Left renal pelvis (tissue), 4 donors: ENCODE measurements around the gene FCRL3. TPM values are rescaled to one million over a fixed set of nuclear protein-coding genes. Genes with fewer than 3 reads are reported as not detected.
"Not testable (repeated sequence)": the region's sequence is repeated elsewhere in the genome, so short reads cannot be mapped to it uniquely, and the experiment has no call there.

ENCODE experiments used
- DNase-seq, 4 donors: peaks; one replicate each; pipeline ENCODE4 v3.0.0-alpha.2; 2013; ENCODE audit warnings: low read depth in 4 of 4, low spot score in 3 of 4
- polyA plus RNA-seq, 4 donors: library from polyadenylated mRNA; unstranded; fragments of 120-200 nt; gene quantifications; one replicate each; pipeline ENCODE4 v1.2.1, GENCODE V29; 2013; ENCODE audit not compliant: insufficient read length in 4 of 4

Gene FCRL3, protein sequence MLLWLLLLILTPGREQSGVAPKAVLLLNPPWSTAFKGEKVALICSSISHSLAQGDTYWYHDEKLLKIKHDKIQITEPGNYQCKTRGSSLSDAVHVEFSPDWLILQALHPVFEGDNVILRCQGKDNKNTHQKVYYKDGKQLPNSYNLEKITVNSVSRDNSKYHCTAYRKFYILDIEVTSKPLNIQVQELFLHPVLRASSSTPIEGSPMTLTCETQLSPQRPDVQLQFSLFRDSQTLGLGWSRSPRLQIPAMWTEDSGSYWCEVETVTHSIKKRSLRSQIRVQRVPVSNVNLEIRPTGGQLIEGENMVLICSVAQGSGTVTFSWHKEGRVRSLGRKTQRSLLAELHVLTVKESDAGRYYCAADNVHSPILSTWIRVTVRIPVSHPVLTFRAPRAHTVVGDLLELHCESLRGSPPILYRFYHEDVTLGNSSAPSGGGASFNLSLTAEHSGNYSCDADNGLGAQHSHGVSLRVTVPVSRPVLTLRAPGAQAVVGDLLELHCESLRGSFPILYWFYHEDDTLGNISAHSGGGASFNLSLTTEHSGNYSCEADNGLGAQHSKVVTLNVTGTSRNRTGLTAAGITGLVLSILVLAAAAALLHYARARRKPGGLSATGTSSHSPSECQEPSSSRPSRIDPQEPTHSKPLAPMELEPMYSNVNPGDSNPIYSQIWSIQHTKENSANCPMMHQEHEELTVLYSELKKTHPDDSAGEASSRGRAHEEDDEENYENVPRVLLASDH
- polyA plus RNA-seq = under 1 TPM in 2 of 4 donors, not detected in 2; 0.07 to 0.26 TPM

DNA sequence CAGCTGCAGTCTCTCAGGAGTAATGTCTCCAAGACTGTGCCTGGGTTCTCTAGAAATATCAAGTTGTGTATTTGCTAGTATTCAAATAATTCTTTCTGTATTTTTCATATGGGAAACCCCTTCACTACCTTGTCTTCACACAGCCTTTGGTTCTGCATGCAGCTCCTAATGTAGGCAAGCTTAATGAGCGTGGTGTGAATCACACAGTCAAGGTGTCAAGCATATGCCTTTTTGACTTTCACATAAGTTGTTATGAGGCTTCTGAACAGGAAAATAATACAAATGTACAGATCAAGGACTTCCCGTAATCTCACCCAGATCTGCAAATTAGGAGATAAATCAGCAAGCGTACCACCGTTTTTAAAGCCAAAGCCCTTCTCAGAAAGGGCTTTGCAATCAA is at the start of gene FCRL3:
TSS of gene FCRL3 (minus strand) at position 38 of the 400 bp plus-strand sequence. CDS start 280 bp downstream, outside the sequence.
- no peak for DNase-seq

DNA sequence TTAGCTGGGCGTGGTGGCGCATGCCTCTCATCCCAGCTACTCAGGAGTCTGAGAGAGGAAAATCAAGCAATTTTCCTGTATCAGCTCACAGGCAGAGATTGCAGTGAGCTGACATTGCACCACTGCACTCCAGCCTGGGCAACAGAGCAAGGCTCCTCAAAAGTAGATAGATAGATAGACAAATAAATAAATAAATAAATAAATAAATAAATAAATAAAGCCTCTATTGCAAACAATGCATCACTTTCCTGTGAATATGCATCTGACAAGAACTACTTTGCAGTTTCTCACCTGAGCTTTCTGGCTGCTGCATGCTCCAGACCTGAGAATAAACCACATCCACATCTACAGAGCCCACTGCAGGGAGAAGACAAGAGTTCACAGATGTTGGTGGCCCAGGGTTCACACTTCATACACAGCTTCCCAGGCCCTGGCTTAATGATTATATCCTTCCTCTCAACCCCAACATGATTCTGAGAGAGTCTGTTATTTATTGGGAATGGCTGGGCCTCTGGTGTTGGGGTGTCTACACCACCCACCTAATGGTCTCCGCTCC is 47.8 kb upstream of the FCRL3 start:
- no peak for DNase-seq

DNA sequence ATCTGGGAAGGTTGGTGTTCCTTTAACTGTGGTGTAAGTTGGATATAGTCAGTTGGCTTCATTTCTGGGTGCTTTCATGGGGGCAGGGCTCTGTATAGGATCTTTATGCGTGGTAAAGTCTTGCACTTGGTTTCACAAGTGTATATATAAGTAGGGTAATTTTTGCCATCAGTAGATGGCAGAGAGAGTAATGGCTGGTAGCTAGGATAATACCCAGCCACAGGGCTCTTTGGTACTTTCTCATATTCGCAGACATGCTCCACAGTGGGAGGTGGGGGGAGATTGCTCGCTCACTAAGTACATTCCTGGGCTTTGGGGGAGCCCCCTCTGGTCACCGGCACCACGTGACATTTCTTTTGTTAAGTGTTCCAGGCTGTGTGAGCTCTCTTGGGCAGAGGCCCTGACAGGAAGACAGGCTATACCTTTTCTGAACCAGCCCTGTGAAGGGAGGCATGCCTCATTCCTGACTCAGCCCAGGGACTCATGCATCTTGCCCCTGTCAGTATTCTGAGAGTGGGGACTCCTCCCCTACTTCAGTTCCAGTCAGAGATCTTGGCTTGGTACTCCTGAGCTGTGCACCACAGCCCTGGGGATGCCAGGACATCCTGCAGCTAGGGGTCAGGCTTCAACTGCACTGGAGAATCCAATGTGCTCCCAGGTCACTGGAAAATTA is 38.8 kb upstream of the FCRL3 start:
- no peak for DNase-seq

DNA sequence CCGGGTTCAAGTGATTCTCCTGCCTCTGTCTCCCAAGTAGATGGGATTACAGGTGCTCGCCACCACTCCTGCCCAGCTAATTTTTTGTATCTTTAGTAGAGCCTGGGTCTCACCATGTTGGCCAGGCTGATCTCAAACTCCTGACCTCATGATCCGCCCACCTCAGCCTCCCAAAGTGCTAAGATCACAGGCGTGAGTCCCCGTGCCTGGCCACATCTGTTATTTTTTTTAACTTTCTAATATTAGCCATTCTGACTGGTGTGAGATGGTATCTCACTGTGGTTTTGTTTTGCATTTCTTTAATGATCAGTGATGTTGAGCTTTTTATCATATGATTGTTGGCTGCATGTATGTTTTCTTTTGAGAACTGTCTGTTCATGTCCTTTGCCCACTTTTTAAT is 35.4 kb upstream of the FCRL3 start:
- DNase-seq = not testable (repeated sequence)

DNA sequence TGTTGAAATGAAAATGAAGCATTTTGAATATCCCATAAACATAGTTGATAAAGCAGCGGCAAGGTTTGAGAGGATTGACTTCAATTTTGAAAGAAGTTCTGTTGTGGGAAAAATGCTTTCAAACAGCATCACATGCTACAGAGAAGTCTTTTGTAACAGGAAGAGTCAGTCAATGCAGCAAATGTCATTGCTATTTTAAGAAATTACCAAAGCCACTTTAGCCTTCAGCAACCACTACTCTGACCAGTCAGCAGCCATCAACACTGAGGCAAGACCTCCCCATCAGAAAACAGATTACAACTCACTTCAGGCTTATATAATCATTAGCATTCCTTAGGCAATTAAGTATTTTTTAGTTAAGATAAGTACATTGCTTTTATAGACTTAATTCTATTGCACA is 33.8 kb upstream of the FCRL3 start:
- DNase-seq = no peak

DNA sequence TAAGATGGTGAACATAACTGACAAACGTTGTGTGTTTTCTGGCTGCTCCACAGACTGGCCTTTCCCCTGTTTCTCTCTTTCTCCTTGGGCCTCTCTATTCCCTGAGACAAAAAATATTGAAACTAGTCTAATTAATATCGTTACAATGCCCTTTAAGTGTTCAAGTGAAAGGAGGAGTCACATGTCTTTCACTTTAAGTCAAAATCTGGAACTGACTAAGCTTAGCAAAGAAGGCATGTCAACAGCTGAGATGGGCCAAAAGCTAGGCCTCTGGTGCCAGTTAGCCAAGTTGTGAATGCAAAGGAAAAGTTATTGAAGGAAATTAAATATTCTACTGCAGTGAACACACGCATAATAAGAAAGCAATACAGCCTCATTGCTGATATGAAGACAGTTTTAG is 32.2 kb upstream of the FCRL3 start:
- no peak for DNase-seq

DNA sequence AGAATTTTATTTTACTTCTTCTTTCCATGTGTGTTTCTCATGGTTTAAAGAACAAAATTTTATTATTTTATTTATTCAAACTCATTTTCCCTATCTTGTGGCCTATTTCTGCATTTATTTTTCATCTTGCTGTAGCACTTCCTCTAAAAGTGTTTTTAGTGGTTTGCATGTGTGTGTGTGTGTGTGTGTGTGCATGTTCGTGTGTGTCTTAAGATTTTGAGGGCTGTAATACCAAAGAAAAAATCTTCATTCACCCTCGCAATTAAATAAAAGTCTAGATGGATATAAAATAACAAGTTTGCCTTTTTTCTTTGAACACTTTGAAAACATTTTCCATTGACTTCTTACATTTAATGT is 24.6 kb upstream of the FCRL3 start:
- DNase-seq = no peak

DNA sequence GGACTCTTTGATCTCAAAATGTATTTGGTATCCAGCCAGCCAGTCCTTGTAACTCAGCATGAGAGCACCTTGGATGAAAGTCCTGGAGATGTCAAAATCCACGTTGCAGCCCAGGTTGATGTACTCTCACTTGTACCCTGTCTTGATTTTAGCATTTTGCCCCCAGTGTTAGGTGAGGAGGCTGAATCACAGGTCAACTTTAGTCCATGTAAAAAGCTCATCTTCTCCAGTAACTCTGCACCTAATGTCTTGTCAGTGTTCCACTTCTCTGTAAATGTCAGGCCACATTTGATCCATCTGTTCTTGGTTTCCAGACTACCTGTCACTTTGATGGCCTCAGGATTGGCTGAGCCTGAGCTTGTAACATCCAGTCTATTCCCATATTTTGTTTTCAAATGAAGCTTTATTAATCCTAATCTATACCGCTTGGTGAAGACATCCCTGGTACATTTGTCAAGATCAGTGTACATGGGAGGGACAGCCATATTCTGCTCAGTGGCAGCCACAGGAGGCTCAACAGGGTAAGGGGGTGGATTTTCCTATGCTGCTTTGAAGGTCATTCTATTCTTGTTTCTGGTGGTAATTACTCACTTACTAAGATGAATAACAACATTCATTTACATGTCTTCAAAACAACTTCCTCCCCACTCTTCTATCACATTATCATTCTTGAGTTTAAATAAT is 24.1 kb upstream of the FCRL3 start:
- no peak for DNase-seq

DNA sequence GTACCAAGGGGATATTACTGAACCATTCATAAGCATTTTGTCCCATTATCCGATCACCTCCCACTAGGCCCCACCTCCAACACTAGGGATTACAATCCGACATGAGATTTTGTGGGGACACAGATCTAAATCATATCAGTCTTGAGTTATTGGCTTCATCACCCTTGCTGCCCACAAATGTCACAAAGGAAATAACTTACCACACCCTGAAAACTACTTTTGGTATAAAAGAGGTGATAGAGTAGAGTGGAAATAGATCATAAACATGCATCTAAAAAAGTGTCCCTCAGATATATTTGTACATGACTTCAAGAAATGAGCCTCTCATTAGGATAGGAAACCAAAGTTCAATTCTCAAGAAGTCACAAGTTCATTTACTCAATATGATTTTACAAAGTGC is 22.6 kb upstream of the FCRL3 start:
- no peak for DNase-seq

DNA sequence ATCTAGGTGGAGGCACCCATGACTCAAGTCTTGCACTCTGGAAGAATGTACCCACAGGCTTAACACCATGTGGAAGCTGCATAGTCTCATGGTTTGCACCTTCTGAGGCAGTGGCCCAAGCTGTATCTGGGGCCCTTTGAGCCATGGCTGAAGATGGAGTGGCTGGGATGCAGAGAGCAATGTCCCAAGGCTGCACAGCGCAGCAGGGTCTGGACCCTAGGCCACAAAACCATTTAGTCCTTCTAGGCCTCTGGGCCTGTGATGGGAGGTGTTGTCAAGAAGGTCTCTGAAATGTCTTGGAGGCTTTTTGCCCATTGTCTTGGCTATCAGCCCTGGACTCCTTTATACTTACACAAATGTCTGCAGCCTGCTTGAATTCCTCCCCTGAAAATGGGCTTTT is 21.4 kb upstream of the FCRL3 start:
- DNase-seq = no peak

DNA sequence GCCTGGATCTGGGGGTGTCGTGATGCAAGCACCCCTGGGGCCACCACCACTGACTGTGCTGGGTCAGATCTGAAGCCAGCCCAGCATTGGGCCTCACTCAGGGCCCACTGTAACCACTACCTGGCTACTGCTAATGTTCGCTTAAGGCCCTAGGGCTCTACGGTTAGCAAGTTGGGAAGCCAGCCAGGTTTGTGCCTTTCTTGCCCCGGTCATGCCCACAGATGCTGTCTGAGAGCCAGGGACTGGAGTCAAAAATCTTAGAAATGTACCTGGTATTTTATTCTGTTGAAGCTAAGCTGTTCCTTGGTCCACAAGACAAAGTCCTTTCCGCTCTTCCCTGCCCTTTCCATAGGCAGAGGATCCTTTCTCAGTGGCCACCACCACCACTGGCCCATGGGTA is 15.2 kb upstream of the FCRL3 start:
- no peak for DNase-seq

DNA sequence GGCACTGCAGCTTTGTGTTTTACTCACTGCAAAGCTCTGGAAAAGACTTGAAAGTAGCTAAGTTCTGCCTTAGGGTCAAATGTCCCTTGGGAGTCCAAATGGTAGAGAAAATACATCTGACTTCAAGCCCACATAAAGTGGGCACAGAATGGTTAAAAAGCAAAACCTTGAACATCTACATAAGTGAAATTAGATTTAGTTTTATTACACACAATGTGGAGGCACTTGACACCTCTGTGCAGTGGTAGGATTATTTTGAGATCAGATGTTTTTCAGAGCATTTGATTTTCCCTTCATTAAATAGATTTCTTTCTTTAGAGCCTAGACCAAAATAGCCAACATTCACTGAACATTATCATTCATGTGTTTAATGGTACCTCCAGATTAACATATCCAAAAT is 11.2 kb upstream of the FCRL3 start:
- no peak for DNase-seq

DNA sequence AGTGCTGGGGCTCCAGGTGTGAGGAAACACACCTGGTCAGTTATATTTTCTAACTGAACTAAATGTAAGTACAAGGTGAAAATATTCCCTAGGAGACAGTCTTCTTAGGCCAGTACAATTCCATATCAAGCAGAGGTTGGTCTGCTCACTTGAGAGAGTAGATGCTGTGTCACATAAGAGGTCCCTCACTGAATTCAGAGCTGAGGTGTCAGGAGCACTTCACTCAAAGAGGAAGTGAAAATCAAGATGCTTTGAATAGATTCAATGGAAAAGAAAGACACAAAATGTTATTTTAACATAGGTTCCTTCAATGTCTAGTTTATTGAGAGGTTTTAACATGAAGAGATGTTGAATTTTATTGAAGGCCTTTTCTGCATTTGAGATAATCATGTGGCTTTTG is 4.3 kb upstream of the FCRL3 start:
- DNase-seq = no peak

DNA sequence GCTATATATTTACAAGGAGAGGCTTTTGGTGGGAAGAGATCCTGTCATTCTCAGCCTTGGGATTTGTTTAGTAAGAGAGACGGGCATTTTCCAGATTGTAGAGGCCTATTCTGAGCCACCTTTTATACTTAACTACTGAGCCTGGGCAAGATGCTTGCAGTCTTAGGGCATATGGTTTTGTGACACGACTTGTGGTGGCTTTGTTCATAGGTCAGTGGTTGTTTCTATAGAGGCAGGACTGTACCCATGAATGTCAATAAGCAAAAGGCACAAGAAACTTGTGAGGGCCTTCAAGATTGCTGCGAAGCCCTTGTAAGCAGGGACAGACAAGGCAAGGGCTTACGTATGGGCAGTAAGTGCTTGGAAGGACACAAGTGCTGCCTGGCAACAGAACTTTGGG is 3.4 kb upstream of the FCRL3 start:
- DNase-seq = no peak

DNA sequence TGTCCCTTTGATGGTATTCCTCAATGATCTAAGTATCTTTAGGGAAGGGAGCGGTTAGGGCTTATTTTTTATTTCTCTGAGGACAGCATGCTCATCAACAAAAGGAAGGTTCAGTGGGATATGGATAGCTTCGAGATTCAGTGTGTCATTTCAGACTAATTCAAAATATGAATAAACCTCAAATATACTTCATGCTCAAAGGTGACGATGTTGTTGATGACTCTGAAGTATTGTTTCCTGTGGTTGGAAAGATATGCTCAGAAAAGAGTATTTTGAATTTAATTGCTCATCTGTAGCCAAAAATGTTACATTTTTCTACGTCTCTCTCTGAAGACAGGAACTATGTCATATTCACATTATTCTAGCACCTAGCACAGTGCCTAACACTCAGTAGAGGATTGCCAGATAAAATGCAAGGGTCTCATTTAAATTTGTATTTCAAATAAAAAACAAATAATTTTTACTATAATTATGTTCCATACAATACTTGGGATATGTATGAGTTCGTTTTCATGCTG is 1.8 kb upstream of the FCRL3 start:
- no peak for DNase-seq

DNA sequence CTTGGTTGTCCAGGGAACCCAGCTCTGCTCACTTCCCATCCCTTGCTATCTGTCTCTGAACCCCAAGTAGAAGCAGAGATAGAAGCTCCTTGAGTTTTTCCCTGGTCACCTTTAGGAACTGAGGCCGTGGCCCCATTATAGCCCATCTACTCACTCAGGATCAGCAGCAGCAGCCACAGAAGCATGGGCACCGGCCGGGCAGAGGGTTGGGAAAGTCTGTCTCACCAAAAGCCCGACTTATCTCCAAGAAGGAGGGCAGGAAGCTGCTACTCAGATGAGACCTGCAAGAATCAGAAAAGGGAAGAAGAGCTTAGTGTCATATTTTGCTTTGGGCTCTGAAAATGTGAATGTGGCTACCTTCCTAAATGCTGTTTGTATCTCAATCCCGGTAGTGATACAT is 264 bp downstream of the FCRL3 start:
- no peak for DNase-seq

DNA sequence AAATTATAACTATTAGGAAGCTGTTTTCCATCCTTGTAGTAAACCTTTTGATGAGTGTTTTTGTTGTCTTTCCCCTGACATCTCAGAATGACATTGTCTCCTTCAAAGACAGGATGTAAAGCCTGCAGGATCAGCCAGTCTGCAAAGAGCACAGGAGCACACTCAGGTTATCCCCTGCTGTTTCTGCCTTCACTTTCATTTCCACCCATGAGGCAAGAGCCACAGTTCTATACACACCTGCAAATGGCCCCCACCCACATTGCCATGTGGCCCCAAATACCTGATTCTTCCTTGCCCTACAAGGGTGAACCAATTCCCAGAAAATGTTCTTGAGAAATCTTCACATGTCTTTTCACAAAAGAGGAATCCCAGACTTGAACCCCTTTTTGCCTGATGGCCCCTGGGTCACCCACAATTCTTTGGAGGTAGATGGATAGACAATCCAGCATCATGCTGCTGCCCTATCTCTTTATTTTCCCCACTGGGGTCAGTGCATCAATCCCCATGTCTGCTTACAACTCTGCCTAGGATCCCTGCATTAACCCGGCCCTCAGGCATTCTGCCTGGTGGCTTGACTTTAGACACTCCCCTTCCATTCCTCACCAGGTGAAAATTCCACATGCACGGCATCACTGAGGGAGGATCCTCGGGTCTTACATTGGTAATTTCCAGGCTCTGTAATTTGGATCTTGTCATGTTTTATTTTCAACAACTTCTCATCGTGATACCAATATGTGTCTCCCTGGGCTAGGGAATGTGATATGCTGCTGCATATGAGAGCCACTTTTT is 2.6 kb downstream of the FCRL3 start:
- DNase-seq = no peak

DNA sequence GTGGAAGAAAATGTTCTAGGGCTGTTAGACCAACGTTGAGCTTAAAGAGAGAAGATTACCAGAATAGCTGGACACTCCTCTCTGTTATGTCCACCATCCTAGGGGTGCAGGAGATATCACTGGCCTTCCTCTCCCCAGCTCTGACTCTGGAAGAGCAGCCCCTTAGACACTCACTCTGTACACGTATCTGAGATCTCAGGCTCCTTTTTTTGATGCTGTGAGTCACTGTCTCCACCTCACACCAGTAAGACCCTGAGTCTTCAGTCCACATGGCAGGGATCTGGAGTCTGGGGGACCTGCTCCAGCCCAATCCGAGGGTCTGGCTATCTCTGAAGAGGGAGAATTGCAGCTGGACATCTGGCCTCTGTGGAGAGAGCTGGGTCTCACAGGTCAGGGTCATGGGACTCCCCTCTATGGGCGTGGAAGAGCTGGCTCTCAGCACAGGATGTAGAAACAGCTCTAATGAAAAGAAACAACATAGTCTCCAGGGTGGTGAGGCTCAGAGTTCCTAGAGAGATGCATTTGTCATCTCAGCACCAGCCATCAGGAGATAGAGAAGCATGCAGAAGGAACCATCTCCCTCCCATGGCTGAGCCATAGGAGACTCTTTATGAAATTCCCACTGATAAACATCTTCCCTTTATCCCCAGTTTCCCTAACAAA is 3.5 kb downstream of the FCRL3 start:
- no peak for DNase-seq

DNA sequence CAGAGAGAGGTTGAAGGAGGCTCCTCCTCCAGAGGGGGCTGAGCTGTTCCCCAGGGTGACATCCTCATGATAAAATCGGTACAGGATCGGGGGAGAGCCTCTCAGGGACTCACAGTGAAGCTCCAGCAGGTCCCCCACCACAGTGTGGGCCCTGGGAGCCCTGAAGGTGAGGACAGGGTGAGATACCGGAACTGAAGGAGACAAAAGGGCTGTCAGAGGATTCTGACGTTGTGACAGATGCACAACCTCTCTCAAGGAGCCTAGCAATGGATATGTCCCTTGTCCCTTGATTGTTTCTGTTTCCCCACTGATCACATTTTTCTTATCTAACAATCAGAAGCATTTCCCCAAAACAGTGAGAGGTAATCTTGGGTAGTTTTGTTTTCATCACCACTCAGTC is 5.2 kb downstream of the FCRL3 start:
- no peak for DNase-seq
